22Rv1 (cell line): ENCODE results near the gene CIAO2B.

Experiments
- ZFX ChIP-seq: fragments of 450-650 bp; IDR thresholded peaks from 2 replicates; pipeline ENCODE4 v1.6.1; 2017; ENCODE audit warnings: antibody characterized with exemption, borderline replicate concordance
- TF ChIP-seq, protein P1 (sequence below): fragments of 450-650 bp; IDR thresholded peaks from 2 replicates; pipeline ENCODE4 v1.5.1; 2017; ENCODE audit warnings: mild to moderate bottlenecking

DNA sequence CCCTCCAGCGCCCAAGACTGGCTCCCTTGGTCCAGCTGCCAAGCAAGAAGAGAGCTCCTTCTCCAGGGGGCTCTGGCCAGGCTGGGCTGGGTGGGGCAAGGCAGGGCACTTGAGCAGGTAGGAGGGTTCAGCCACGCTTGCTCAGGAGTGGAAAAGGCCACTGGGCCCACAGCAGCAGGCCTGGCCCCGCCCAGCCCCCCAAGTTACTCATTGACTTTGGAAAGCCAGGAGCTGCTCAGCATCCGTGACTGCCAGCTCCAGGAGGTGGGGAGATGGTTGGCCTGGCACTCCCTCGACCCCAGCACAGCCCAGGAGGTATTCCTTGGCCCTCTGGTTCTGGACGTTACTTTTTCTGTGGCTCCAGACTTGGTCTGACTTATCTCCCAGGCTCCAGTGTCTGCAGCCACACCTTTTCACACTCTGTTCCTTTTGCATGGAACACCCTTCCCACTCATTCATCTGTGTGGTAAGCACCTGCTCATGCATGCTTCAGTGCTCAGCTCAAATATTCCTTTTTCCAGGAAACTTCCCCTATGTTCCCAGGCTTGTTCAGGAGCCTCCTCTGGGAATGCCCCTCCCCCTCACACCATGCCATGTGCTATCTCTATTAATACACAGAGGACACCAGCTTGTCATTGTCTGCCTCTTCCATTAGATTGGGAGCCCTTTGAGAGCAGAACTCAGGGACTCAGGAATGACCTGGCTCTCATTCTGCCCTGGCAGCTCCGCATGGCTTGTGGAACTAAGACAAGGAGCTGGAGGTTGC, 15.2 kb downstream of the CIAO2B start, which contains the start of gene CDH16:
- TF ChIP-seq, protein P1, sequence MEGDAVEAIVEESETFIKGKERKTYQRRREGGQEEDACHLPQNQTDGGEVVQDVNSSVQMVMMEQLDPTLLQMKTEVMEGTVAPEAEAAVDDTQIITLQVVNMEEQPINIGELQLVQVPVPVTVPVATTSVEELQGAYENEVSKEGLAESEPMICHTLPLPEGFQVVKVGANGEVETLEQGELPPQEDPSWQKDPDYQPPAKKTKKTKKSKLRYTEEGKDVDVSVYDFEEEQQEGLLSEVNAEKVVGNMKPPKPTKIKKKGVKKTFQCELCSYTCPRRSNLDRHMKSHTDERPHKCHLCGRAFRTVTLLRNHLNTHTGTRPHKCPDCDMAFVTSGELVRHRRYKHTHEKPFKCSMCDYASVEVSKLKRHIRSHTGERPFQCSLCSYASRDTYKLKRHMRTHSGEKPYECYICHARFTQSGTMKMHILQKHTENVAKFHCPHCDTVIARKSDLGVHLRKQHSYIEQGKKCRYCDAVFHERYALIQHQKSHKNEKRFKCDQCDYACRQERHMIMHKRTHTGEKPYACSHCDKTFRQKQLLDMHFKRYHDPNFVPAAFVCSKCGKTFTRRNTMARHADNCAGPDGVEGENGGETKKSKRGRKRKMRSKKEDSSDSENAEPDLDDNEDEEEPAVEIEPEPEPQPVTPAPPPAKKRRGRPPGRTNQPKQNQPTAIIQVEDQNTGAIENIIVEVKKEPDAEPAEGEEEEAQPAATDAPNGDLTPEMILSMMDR = no peak
- TF ChIP-seq ZFX = no peak
